Vagina (tissue), 2 donors: ENCODE results near the gene APOLD1.

Experiments used
- POLR2A ChIP-seq, 2 donors: fragments of 450-650 bp; IDR thresholded peaks; one replicate each; pipeline ENCODE4 v1.6.1; 2017; ENCODE audit warnings: antibody characterized with exemption in 2 of 2, mild to moderate bottlenecking in 2 of 2, moderate library complexity in 2 of 2
- TF ChIP-seq, protein P1 (sequence below), 3 experiments: fragments of 450-650 bp in 2 of 3; fragments of 200-600 bp in 1 of 3; sonication (generic) in 1 of 3; IDR thresholded peaks; one replicate each; pipeline ENCODE4 v1.5.1; 2017 to 2019; ENCODE audit warnings: antibody characterized with exemption in 3 of 3, mild to moderate bottlenecking in 2 of 3, moderate library complexity in 2 of 3

GRCh38 chr12:12822886-12823285 is 37.4 kb downstream of the APOLD1 start:
- TF ChIP-seq, protein P1, sequence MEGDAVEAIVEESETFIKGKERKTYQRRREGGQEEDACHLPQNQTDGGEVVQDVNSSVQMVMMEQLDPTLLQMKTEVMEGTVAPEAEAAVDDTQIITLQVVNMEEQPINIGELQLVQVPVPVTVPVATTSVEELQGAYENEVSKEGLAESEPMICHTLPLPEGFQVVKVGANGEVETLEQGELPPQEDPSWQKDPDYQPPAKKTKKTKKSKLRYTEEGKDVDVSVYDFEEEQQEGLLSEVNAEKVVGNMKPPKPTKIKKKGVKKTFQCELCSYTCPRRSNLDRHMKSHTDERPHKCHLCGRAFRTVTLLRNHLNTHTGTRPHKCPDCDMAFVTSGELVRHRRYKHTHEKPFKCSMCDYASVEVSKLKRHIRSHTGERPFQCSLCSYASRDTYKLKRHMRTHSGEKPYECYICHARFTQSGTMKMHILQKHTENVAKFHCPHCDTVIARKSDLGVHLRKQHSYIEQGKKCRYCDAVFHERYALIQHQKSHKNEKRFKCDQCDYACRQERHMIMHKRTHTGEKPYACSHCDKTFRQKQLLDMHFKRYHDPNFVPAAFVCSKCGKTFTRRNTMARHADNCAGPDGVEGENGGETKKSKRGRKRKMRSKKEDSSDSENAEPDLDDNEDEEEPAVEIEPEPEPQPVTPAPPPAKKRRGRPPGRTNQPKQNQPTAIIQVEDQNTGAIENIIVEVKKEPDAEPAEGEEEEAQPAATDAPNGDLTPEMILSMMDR (IDR thresholded peaks at IDR 0.05), result no peak
- TF ChIP-seq POLR2A (IDR thresholded peaks at IDR 0.05), result no peak
